HFF-Myc (cell line): ENCODE results near the gene RAVER2.

ENCODE experiments used
- DNase-seq: peaks from one replicate; pipeline ENCODE4 v3.0.0-alpha.2; 2011; ENCODE audit warnings: low read depth; ENCODE audit errors: extremely low read depth
- H3K4me3 ChIP-seq: replicated peaks from 2 replicates; pipeline ENCODE4 v1.5.1; 2011; ENCODE audit warnings: low read depth, mild to moderate bottlenecking, control low read depth, low read length
- CTCF ChIP-seq: IDR thresholded peaks from 2 replicates; pipeline ENCODE4 v1.5.1; 2012; ENCODE audit warnings: mild to moderate bottlenecking, low read depth, low read length, control low read depth; ENCODE audit errors: missing control alignments

Gene RAVER2

GRCh38 chr1:64871256-64871655, 126.4 kb downstream of the RAVER2 start:
- no peak overlapping the region for H3K4me3 ChIP-seq
- no peak for DNase-seq
- TF ChIP-seq CTCF = no peak

GRCh38 chr1:64872067-64872466, 127.2 kb downstream of the RAVER2 start:
- DNase-seq = no peak
- no peak overlapping the region for H3K4me3 ChIP-seq
- no peak for TF ChIP-seq CTCF

GRCh38 chr1:64873576-64873975, 128.7 kb downstream of the RAVER2 start:
- DNase-seq = no peak
- no peak for TF ChIP-seq CTCF
- H3K4me3 ChIP-seq = no peak overlapping the region

DNA sequence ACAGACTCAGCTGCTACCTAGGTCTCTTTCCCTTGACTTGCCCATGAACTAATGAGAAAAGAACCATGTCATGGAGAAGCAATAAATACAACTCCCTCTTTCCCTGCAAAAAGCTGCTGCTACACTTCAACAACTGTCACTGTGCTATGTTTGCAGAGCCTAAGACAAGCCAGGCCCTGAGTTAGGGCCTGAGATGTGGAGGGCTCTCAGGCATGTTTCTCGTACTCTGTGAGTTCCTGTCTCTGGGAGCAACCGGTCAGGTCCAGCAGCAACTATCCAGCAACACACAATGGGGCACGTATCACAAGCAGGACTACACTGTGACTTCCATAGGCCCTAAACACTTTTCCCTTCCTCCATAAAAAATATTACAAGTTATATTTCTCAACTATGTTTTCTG, 129.8 kb downstream of the RAVER2 start:
- DNase-seq = no peak
- TF ChIP-seq CTCF = no peak

DNA sequence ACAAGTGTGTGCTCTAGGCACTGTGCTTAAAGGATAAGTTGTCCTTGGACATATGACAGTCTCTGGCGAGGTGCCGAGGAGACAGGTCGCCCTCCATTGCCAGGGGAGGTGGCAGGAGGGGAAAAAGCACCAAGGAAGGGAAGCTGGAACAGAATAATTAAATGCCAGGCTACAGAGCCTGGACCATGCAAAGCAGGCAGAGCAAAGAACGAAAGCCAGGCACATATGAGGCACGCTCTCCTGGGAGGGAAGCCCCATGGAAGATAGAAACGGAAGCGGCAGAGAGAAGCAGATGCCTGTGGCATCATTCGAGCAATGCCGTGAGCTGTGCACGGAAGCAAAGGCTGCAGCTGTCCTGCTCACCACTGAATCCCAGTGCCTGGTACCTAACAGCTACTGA, 130.2 kb downstream of the RAVER2 start:
- no peak for DNase-seq
- H3K4me3 ChIP-seq = no peak overlapping the region
- TF ChIP-seq CTCF = no peak

More for the DNA sequence above, 129.8 kb downstream of the RAVER2 start:
- no peak overlapping the region for H3K4me3 ChIP-seq

- no peak overlapping the region for H3K4me3 ChIP-seq
- no peak for DNase-seq
- no peak for TF ChIP-seq CTCF
Measured at GRCh38 chr1:64875606-64876005, 130.7 kb downstream of the RAVER2 start.

DNA sequence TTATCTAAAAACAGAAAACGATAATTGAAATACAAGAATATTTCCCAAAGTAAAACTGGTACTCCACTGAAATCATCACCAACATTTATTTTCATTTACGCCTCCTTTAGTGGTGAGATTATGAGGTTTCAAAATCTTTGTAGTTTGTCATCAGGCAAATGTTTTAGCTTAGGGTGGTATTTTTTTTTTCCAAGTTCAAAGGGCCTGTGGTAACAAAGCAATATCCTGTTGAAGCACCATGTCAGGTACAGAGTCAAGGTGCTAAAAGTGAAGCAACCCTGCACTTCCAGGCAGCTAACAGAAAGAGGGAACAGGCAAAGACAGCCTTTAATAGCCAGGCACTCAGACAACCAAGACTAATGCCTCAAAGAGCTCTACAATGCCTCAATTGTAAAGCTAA, 132.3 kb downstream of the RAVER2 start:
- TF ChIP-seq CTCF = no peak
- no peak for DNase-seq
- no peak overlapping the region for H3K4me3 ChIP-seq
